ENCODE results near the gene ETV3. TPM values are rescaled to one million over a fixed set of nuclear protein-coding genes. Genes with fewer than 3 reads are reported as not detected.

The ETV3 gene
- total and polyA plus RNA-seq, 2 of the 8 experiments (the other 6 are each of a cell fraction or from before 2014, with no cell fraction given): 6.0 to 23.8 TPM

- TF ChIP-seq, protein P1, sequence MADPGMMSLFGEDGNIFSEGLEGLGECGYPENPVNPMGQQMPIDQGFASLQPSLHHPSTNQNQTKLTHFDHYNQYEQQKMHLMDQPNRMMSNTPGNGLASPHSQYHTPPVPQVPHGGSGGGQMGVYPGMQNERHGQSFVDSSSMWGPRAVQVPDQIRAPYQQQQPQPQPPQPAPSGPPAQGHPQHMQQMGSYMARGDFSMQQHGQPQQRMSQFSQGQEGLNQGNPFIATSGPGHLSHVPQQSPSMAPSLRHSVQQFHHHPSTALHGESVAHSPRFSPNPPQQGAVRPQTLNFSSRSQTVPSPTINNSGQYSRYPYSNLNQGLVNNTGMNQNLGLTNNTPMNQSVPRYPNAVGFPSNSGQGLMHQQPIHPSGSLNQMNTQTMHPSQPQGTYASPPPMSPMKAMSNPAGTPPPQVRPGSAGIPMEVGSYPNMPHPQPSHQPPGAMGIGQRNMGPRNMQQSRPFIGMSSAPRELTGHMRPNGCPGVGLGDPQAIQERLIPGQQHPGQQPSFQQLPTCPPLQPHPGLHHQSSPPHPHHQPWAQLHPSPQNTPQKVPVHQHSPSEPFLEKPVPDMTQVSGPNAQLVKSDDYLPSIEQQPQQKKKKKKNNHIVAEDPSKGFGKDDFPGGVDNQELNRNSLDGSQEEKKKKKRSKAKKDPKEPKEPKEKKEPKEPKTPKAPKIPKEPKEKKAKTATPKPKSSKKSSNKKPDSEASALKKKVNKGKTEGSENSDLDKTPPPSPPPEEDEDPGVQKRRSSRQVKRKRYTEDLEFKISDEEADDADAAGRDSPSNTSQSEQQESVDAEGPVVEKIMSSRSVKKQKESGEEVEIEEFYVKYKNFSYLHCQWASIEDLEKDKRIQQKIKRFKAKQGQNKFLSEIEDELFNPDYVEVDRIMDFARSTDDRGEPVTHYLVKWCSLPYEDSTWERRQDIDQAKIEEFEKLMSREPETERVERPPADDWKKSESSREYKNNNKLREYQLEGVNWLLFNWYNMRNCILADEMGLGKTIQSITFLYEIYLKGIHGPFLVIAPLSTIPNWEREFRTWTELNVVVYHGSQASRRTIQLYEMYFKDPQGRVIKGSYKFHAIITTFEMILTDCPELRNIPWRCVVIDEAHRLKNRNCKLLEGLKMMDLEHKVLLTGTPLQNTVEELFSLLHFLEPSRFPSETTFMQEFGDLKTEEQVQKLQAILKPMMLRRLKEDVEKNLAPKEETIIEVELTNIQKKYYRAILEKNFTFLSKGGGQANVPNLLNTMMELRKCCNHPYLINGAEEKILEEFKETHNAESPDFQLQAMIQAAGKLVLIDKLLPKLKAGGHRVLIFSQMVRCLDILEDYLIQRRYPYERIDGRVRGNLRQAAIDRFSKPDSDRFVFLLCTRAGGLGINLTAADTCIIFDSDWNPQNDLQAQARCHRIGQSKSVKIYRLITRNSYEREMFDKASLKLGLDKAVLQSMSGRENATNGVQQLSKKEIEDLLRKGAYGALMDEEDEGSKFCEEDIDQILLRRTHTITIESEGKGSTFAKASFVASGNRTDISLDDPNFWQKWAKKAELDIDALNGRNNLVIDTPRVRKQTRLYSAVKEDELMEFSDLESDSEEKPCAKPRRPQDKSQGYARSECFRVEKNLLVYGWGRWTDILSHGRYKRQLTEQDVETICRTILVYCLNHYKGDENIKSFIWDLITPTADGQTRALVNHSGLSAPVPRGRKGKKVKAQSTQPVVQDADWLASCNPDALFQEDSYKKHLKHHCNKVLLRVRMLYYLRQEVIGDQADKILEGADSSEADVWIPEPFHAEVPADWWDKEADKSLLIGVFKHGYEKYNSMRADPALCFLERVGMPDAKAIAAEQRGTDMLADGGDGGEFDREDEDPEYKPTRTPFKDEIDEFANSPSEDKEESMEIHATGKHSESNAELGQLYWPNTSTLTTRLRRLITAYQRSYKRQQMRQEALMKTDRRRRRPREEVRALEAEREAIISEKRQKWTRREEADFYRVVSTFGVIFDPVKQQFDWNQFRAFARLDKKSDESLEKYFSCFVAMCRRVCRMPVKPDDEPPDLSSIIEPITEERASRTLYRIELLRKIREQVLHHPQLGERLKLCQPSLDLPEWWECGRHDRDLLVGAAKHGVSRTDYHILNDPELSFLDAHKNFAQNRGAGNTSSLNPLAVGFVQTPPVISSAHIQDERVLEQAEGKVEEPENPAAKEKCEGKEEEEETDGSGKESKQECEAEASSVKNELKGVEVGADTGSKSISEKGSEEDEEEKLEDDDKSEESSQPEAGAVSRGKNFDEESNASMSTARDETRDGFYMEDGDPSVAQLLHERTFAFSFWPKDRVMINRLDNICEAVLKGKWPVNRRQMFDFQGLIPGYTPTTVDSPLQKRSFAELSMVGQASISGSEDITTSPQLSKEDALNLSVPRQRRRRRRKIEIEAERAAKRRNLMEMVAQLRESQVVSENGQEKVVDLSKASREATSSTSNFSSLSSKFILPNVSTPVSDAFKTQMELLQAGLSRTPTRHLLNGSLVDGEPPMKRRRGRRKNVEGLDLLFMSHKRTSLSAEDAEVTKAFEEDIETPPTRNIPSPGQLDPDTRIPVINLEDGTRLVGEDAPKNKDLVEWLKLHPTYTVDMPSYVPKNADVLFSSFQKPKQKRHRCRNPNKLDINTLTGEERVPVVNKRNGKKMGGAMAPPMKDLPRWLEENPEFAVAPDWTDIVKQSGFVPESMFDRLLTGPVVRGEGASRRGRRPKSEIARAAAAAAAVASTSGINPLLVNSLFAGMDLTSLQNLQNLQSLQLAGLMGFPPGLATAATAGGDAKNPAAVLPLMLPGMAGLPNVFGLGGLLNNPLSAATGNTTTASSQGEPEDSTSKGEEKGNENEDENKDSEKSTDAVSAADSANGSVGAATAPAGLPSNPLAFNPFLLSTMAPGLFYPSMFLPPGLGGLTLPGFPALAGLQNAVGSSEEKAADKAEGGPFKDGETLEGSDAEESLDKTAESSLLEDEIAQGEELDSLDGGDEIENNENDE (IDR thresholded peaks at IDR 0.05; ENCODE audit: insufficient replicate concordance, low read length): no peak
- no peak for TF ChIP-seq NRF1 (IDR thresholded peaks at IDR 0.05; ENCODE audit: low read depth, low read length)
- TF ChIP-seq GABPA (IDR thresholded peaks at IDR 0.05; ENCODE audit: borderline replicate concordance, insufficient read depth, low read length): no peak
- no peak for TF ChIP-seq NANOG (IDR thresholded peaks at IDR 0.05; ENCODE audit: insufficient read depth, low read depth, low read length, poor library complexity, severe bottlenecking)
- TF ChIP-seq SP1 (IDR thresholded peaks at IDR 0.05; ENCODE audit: low read depth, low read length): no peak
- no peak for TF ChIP-seq CREB1 (IDR thresholded peaks at IDR 0.05)
- no peak for TF ChIP-seq JUN (IDR thresholded peaks at IDR 0.05; ENCODE audit: low read depth, low read length)
- no peak for TF ChIP-seq RFX5 (IDR thresholded peaks at IDR 0.05; ENCODE audit: borderline replicate concordance, low read depth, low read length)
- TF ChIP-seq, protein P2, sequence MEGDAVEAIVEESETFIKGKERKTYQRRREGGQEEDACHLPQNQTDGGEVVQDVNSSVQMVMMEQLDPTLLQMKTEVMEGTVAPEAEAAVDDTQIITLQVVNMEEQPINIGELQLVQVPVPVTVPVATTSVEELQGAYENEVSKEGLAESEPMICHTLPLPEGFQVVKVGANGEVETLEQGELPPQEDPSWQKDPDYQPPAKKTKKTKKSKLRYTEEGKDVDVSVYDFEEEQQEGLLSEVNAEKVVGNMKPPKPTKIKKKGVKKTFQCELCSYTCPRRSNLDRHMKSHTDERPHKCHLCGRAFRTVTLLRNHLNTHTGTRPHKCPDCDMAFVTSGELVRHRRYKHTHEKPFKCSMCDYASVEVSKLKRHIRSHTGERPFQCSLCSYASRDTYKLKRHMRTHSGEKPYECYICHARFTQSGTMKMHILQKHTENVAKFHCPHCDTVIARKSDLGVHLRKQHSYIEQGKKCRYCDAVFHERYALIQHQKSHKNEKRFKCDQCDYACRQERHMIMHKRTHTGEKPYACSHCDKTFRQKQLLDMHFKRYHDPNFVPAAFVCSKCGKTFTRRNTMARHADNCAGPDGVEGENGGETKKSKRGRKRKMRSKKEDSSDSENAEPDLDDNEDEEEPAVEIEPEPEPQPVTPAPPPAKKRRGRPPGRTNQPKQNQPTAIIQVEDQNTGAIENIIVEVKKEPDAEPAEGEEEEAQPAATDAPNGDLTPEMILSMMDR (IDR thresholded peaks at IDR 0.05; ENCODE audit: control extremely low read depth in 1 of 3, insufficient read depth in 1 of 3, low read depth in 1 of 3, low read length in 3 of 3): no peak
These were observed 4.8 kb downstream of the ETV3 start (continued) for GRCh38 chr1:157133426-157133825.

Data from H1 (cell line).